Dedifferentiated amniotic fluid mesenchymal stem cell (primary cell): ENCODE measurements around the gene IFNGR2.
"Not testable (repeated sequence)": the region's sequence is repeated elsewhere in the genome, so short reads cannot be mapped to it uniquely, and the experiment has no call there.

Experiments used
- DNase-seq: peaks from one replicate; pipeline ENCODE4 v3.0.0-alpha.2; 2016; ENCODE audit errors: extremely low spot score

Gene IFNGR2

GRCh38 chr21:33377221-33377920, 25.8 kb upstream of the IFNGR2 start:
- no peak for DNase-seq

GRCh38 chr21:33378081-33378480, 25.1 kb upstream of the IFNGR2 start:
- no peak for DNase-seq

- peak; percentile 49 for DNase-seq
Observed at GRCh38 chr21:33379934-33380333, 23.3 kb upstream of the IFNGR2 start.

- DNase-seq: peak; percentile 98
Observed at GRCh38 chr21:33380483-33380998, 22.7 kb upstream of the IFNGR2 start.

- not testable (repeated sequence) for DNase-seq
Observed at GRCh38 chr21:33381381-33381780, 21.8 kb upstream of the IFNGR2 start.

- DNase-seq: no peak
Observed at GRCh38 chr21:33383056-33383888, 19.9 kb upstream of the IFNGR2 start.

- no peak for DNase-seq
Observed at GRCh38 chr21:33384841-33385331, 18.3 kb upstream of the IFNGR2 start.

- DNase-seq: no peak
Observed at GRCh38 chr21:33386222-33386784, 16.9 kb upstream of the IFNGR2 start.

- no peak for DNase-seq
Observed at GRCh38 chr21:33387294-33387693, 15.9 kb upstream of the IFNGR2 start.

GRCh38 chr21:33388188-33388587, 15.0 kb upstream of the IFNGR2 start:
- no peak for DNase-seq

- DNase-seq: no peak
Observed at GRCh38 chr21:33390479-33390878, 12.7 kb upstream of the IFNGR2 start.

GRCh38 chr21:33391656-33392055, 11.6 kb upstream of the IFNGR2 start:
- no peak for DNase-seq

- no peak for DNase-seq
Observed at GRCh38 chr21:33392284-33392985, 10.8 kb upstream of the IFNGR2 start.

GRCh38 chr21:33393348-33393747, 9.9 kb upstream of the IFNGR2 start:
- DNase-seq: no peak

GRCh38 chr21:33394260-33394659, 9.0 kb upstream of the IFNGR2 start:
- no peak for DNase-seq

- DNase-seq: no peak
Observed at GRCh38 chr21:33395891-33396331, 7.3 kb upstream of the IFNGR2 start.

- DNase-seq: no peak
Observed at GRCh38 chr21:33396436-33396835, 6.8 kb upstream of the IFNGR2 start.

GRCh38 chr21:33396951-33397350, 6.3 kb upstream of the IFNGR2 start:
- DNase-seq: peak; percentile 51

- no peak for DNase-seq
Observed at GRCh38 chr21:33397717-33398116, 5.5 kb upstream of the IFNGR2 start.

- no peak for DNase-seq
Observed at GRCh38 chr21:33398361-33398760, 4.9 kb upstream of the IFNGR2 start.

GRCh38 chr21:33401630-33401992, 1.6 kb upstream of the IFNGR2 start:
- no peak for DNase-seq
